Fibroblast of lung (primary cell): Measurements from ENCODE around the gene MAGEB18.

Experiments used
- EZH2 ChIP-seq: IDR thresholded peaks from 2 replicates; pipeline ENCODE4 v1.5.1; 2012; ENCODE audit warnings: low read length, control low read depth, mild to moderate bottlenecking; ENCODE audit errors: missing control alignments
- TF ChIP-seq, protein P1 (sequence below), 2 donors: IDR thresholded peaks in 1 of 2; conservative IDR thresholded peaks in 1 of 2; 1 replicate in 1 of 2; 2 replicates in 1 of 2; pipeline ENCODE4 v1.5.1; 2011 to 2012; ENCODE audit warnings: low read length in 2 of 2, control low read depth in 1 of 2, inconsistent platforms in 1 of 2, low read depth in 1 of 2, mild to moderate bottlenecking in 1 of 2

DNA sequence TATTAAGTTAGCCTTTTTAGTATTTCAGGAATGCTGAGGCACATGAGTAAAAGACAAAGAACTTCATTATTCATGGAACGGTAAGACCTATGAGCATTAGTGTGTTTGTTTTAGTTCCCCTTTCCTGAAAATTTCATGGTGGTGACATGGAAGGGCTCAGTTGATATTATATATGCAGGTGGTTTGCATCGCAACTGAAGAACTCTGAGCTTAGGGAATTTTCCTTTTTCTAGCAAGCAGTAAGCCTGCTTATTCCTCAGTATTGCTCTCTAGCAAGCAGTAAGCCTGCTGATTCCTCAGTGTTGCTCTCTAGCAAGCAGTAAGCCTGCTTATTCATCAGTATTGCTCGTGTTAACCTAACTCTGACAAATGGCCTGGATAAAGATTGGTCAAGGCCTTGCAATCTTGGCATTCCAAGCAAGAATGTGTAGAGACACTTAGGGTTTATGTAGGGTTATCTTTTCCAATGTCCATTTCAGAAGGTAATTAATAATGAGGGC, 37.7 kb upstream of the MAGEB18 start:
- TF ChIP-seq, protein P1, sequence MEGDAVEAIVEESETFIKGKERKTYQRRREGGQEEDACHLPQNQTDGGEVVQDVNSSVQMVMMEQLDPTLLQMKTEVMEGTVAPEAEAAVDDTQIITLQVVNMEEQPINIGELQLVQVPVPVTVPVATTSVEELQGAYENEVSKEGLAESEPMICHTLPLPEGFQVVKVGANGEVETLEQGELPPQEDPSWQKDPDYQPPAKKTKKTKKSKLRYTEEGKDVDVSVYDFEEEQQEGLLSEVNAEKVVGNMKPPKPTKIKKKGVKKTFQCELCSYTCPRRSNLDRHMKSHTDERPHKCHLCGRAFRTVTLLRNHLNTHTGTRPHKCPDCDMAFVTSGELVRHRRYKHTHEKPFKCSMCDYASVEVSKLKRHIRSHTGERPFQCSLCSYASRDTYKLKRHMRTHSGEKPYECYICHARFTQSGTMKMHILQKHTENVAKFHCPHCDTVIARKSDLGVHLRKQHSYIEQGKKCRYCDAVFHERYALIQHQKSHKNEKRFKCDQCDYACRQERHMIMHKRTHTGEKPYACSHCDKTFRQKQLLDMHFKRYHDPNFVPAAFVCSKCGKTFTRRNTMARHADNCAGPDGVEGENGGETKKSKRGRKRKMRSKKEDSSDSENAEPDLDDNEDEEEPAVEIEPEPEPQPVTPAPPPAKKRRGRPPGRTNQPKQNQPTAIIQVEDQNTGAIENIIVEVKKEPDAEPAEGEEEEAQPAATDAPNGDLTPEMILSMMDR (conservative IDR thresholded peaks at IDR 0.05 in 1 of 2, IDR thresholded peaks at IDR 0.05 in 1 of 2; ENCODE audit: low read depth in 1 of 2, low read length in 2 of 2) = no peak
- TF ChIP-seq EZH2 = no peak
